Gastrocnemius medialis (tissue), 4 donors: Measurements from ENCODE around the gene SRGAP1. TPM values are rescaled to one million over a fixed set of nuclear protein-coding genes. Genes with fewer than 3 reads are reported as not detected.

Source experiments
- ATAC-seq, 2 donors: fragments of 150-250 bp; one replicate each; pipeline ENCODE4 v1.9.1; 2016
- DNase-seq, 2 donors: peaks; one replicate each; pipeline ENCODE4 v3.0.0-alpha.2; 2019
- H3K27ac ChIP-seq, 4 donors: fragments of 200-600 bp; sonication (generic); 1 replicate in 1 of 4; 2 replicates in 3 of 4; pipeline ENCODE4 v1.5.1; 2016 to 2018; ENCODE audit warnings: mild to moderate bottlenecking in 2 of 4, moderate library complexity in 1 of 4
- H3K27me3 ChIP-seq, 3 donors: fragments of 200-600 bp; sonication (generic) in 2 of 3; 1 replicate in 1 of 3; 2 replicates in 2 of 3; pipeline versions ENCODE4 v1.5.1 to v1.6.0; 2016 to 2019; ENCODE audit warnings: mild to moderate bottlenecking in 1 of 3, moderate library complexity in 1 of 3
- H3K36me3 ChIP-seq, 2 donors: fragments of 200-600 bp; sonication (generic) in 1 of 2; one replicate each; pipeline ENCODE4 v1.5.1; 2017 to 2018
- H3K4me1 ChIP-seq, 2 donors: fragments of 200-600 bp; sonication (generic) in 1 of 2; one replicate each; pipeline ENCODE4 v1.5.1; 2016 to 2017; ENCODE audit warnings: mild to moderate bottlenecking in 2 of 2
- H3K4me3 ChIP-seq, 4 donors: fragments of 200-600 bp; sonication (generic) in 3 of 4; 1 replicate in 1 of 4; 2 replicates in 3 of 4; pipeline ENCODE4 v1.5.1; 2016 to 2019; ENCODE audit warnings: mild to moderate bottlenecking in 2 of 4
- H3K9me3 ChIP-seq, 3 donors: fragments of 200-600 bp; sonication (generic) in 2 of 3; 1 replicate in 1 of 3; 2 replicates in 2 of 3; pipeline ENCODE4 v1.5.1; 2016 to 2019
- POLR2A ChIP-seq, 2 donors: fragments of 450-650 bp; IDR thresholded peaks; one replicate each; pipeline ENCODE4 v1.6.1; 2017; ENCODE audit warnings: antibody characterized with exemption in 2 of 2, mild to moderate bottlenecking in 2 of 2, moderate library complexity in 2 of 2
- in situ Hi-C, 4 donors: fragments of 200-750 bp; cut with MboI; loops; one replicate each; pipeline versions ENCODE4 v1.15.0 to v1.8.0; 2017; ENCODE audit warnings: low sequenced_read_pairs in 4 of 4
- intact Hi-C: fragments of 100-400 bp; cut with DNase I; formaldehyde crosslinking; loops from one replicate; pipeline ENCODE4 v1.15.1; 2023; ENCODE audit warnings: low total_unique reads
- total RNA-seq, 4 donors: library from RNA; depleted of rRNA; stranded (reverse); fragments of >200 nt; gene quantifications; one replicate each; pipeline versions ENCODE4 v1.1.0 to v1.2.3, GENCODE V29; 2016
- TF ChIP-seq, protein P1 (sequence below), 5 experiments: fragments of 450-650 bp in 3 of 5; fragments of 200-600 bp in 2 of 5; sonication (generic) in 2 of 5; IDR thresholded peaks in 4 of 5; conservative IDR thresholded peaks in 1 of 5; 1 replicate in 4 of 5; 2 replicates in 1 of 5; pipeline ENCODE4 v1.5.1; 2016 to 2019; ENCODE audit warnings: antibody characterized with exemption in 5 of 5, mild to moderate bottlenecking in 3 of 5, moderate library complexity in 3 of 5

Gene SRGAP1
- total RNA-seq, 4 donors from 2014 or later: 0.36 to 0.85 (median 0.66) TPM

DNA sequence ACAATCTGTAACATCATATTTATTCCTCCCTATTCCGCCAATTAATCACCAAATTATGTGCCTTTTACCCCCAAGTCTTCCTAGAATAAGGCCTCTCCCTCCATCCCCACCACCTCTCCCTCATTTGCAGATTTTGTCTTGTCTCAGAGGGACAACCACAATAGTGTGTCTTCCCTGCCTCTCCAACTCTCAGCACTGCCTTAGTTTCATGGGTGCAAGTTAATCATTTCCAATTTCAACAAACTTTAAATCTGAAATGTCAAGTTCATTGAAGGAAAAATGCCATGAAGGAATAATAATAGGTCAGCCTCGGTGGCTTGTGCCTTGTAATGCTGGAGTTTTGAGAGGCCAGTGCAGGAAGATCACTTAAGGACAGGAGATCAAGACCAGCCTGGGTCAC is 33.2 kb upstream of the SRGAP1 start:
- in situ Hi-C loops (loop anchor here in 1 of 4 donors (25.0 kb wide), 1 partner anchor 699 kb away; no protein-coding TSS in a partner anchor), intact Hi-C loops (no loop called here)
- Histone ChIP-seq H3K9me3 (no peaks in the 10 kb centered on the region), H3K4me1 (no peaks in the 10 kb centered on the region), H3K4me3 (no peak overlapping the region), H3K27ac (no peak overlapping the region), H3K27me3 (no peaks in the 10 kb centered on the region), H3K36me3 (peaks cover 0 to 8% of the 10 kb centered on the region in 2 donors)
- TF ChIP-seq, protein P1, sequence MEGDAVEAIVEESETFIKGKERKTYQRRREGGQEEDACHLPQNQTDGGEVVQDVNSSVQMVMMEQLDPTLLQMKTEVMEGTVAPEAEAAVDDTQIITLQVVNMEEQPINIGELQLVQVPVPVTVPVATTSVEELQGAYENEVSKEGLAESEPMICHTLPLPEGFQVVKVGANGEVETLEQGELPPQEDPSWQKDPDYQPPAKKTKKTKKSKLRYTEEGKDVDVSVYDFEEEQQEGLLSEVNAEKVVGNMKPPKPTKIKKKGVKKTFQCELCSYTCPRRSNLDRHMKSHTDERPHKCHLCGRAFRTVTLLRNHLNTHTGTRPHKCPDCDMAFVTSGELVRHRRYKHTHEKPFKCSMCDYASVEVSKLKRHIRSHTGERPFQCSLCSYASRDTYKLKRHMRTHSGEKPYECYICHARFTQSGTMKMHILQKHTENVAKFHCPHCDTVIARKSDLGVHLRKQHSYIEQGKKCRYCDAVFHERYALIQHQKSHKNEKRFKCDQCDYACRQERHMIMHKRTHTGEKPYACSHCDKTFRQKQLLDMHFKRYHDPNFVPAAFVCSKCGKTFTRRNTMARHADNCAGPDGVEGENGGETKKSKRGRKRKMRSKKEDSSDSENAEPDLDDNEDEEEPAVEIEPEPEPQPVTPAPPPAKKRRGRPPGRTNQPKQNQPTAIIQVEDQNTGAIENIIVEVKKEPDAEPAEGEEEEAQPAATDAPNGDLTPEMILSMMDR (IDR thresholded peaks at IDR 0.05 in 4 of 5, conservative IDR thresholded peaks at IDR 0.05 in 1 of 5): no peak
- TF ChIP-seq POLR2A (IDR thresholded peaks at IDR 0.05): no peak
- no peak for DNase-seq
- no peak for ATAC-seq

GRCh38 chr12:63811755-63812154 is 32.7 kb upstream of the SRGAP1 start:
- H3K27me3 ChIP-seq: no peaks in the 10 kb centered on the region
- H3K9me3 ChIP-seq: no peaks in the 10 kb centered on the region
- TF ChIP-seq POLR2A (IDR thresholded peaks at IDR 0.05): no peak
- TF ChIP-seq, protein P1 (IDR thresholded peaks at IDR 0.05 in 4 of 5, conservative IDR thresholded peaks at IDR 0.05 in 1 of 5): no peak
- DNase-seq (no peak), ATAC-seq (no peak)
- H3K4me3 ChIP-seq: no peak overlapping the region
- H3K4me1 ChIP-seq: no peaks in the 10 kb centered on the region
- intact Hi-C loops (no loop called here), in situ Hi-C loops (loop anchor here in 1 of 4 donors (25.0 kb wide), 1 partner anchor 699 kb away; no protein-coding TSS in a partner anchor)
- no peak overlapping the region for H3K27ac ChIP-seq
- H3K36me3 ChIP-seq: peaks cover 0 to 8% of the 10 kb centered on the region in 2 donors

- no peak overlapping the region for H3K4me3 ChIP-seq
- intact Hi-C loops: no loop called here
- DNase-seq (no peak), ATAC-seq (no peak)
- H3K9me3 ChIP-seq: no peaks in the 10 kb centered on the region
- no peaks in the 10 kb centered on the region for H3K36me3 ChIP-seq
- H3K4me1 ChIP-seq: no peaks in the 10 kb centered on the region
- no peak overlapping the region for H3K27ac ChIP-seq
- peaks cover 0 to 2% (median 0%) of the 10 kb centered on the region in 3 donors for H3K27me3 ChIP-seq
- in situ Hi-C loops: loop anchor here in 1 of 4 donors (25.0 kb wide), 1 partner anchor 702 kb away; no protein-coding TSS in a partner anchor
- TF ChIP-seq, protein P1 (IDR thresholded peaks at IDR 0.05 in 4 of 5, conservative IDR thresholded peaks at IDR 0.05 in 1 of 5): no peak
- TF ChIP-seq POLR2A (IDR thresholded peaks at IDR 0.05): no peak
Observed at GRCh38 chr12:63814146-63814772, 30.2 kb upstream of the SRGAP1 start.

GRCh38 chr12:63815482-63815852 is 29.0 kb upstream of the SRGAP1 start:
- ATAC-seq (no peak), DNase-seq (no peak)
- H3K9me3 ChIP-seq: no peaks in the 10 kb centered on the region
- H3K27ac ChIP-seq: no peak overlapping the region
- in situ Hi-C loops: loop anchor here in 1 of 4 donors (25.0 kb wide), 1 partner anchor 703 kb away; no protein-coding TSS in a partner anchor
- H3K4me1 ChIP-seq: no peaks in the 10 kb centered on the region
- H3K36me3 ChIP-seq: no peaks in the 10 kb centered on the region
- H3K4me3 ChIP-seq: no peak overlapping the region
- TF ChIP-seq, protein P1 (IDR thresholded peaks at IDR 0.05 in 4 of 5, conservative IDR thresholded peaks at IDR 0.05 in 1 of 5): no peak
- no peak for TF ChIP-seq POLR2A (IDR thresholded peaks at IDR 0.05)
- intact Hi-C loops: no loop called here
- H3K27me3 ChIP-seq: peaks cover 0 to 3% (median 2%) of the 10 kb centered on the region in 3 donors
